Activated gamma-delta T cell (primary cell): ENCODE results near the gene CYS1.
"Not testable (repeated sequence)": the region's sequence is repeated elsewhere in the genome, so short reads cannot be mapped to it uniquely, and the experiment has no call there.

Experiments used
- DNase-seq: peaks from one replicate; lab custom pipeline; 2025; lab: John Stamatoyannopoulos, UW

CYS1 gene

GRCh38 chr2:10091889-10092244, 11.7 kb upstream of the CYS1 start:
- not testable (repeated sequence) for DNase-seq

- no peak for DNase-seq
These were observed 11.1 kb upstream of the CYS1 start for GRCh38 chr2:10091182-10091888.

DNA sequence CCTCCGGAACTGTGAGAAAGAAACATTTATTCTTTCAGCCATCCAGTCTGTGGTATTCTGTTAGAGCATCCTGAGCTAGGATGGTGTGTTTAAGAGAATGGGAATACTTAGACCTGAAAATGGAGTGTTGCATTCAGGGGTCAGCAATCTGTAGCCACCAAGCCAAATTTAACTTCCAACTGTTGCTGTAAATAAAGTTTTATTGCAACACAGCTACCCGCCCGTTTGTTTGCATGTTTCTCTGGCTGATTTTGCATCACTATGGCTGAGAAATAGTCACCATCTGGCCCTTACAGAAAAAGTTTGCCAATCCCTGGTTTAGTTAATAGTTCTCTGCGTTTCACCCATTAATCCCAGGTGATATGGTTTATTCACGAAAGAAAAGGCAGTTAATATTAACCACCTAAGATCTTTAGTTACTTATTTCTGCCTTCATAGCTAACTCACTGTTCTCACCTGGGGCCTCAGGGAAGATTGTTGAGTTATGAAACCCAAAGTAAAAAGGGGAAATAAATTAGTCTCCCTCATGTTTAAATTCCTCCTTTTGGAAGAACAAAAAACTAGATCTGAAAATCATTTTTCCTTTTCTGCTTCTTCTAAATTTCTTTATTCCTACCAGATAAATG, 9.5 kb upstream of the CYS1 start:
- no peak for DNase-seq

DNA sequence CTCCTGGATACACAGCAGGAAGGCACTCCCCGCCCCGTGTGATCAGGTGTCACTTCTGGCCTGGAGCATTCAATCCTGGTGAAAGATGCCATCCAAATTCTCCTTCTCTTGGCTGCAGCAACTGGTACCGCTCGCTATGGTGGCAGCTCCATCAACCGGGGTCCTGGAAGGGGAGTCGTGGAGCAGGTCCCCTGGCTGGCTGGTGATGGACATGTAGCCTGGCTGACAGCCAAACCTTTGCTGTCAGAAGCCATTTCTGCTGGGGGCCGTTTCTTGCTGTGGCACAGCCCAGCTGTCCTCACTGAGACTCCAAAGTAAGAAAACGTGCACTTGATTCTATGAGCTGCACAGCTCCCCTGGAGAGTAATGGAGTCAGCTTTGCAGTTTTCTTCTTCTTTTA, 7.1 kb upstream of the CYS1 start:
- DNase-seq, result no peak

GRCh38 chr2:10086950-10087349, 6.7 kb upstream of the CYS1 start:
- DNase-seq, result no peak

GRCh38 chr2:10085668-10086059, 5.5 kb upstream of the CYS1 start:
- no peak for DNase-seq

DNA sequence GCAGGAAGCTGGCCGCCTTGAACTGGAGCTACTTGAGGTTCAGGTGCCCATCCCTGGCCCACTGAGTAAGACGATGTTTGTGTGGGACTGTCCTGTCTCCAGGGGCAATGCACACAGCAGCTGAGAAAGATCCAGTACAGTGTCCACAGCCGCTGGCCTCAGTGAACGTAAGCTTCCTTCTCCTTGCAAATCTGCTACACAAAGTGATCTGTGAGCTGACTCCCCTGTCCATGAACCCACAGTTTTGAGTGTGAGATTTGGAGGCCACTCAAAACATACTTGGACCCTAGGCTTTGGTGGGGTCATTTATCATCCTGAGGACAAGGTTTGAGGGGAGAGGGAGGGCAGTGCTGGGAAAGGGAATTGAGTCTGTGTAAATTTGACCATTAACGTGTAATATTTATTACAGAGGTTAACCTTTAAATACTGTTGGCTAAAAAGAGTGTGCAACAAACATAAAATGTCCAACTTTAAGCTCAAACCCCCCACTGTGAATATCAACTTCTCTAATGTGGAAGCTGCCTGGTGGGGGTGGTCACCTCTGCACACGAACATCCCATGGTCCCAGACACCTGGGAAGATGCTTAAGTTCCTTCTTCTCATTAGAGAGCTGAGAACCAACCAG, 4.9 kb upstream of the CYS1 start:
- DNase-seq, result no peak

DNA sequence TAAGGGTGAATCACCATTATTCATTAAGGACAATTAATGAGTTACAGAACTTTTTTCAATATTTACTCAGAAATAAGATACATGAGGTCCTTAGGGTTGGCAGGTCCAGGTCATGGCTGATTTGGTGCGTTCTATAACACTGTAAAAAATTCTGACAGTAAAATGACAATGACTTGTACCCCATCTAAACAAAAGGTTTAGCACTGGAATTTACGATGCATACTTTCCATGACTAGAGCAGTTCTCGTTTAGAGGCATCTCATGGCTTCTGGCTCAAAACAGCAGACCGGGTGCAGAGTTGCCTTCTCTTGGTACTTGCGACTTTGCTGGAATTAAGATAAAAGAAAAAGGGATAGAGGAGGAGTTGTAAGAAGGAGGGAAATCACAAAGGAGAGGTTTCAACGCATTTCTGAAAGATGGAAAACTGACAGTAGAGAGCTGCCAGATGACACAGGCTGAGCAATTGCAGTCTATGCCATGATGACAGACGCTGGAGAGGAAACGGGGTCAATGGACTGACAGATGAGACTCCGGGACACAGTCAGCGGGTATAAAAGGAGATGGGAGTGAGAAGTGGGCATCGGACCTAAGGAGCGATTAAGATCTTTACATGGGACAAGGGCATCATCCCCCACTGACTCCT, 4.1 kb upstream of the CYS1 start:
- no peak for DNase-seq

DNA sequence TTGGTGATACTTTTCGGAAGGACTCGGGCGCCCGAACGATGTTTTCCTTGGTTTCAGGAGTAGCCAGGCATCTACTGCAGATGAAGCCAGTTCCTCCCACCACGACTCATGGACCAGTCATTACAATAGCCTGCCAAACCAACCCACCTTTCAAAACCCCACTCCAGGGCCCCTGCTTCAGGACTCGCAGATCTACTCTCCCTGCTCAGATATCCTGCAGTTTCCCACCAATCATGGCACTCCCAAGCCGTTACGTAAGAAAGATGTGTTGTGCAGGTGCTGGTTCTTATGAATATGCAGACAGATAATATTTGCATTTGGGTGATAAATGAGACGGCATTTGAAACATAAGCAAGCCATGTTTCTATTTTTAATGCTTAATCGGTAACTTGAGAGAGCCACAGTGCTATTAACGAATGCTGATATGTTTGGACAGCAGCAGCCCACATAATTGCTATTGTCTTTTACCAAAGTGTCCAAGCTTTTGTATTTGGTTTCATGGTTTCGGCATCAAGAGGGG, 3.5 kb upstream of the CYS1 start:
- DNase-seq, result no peak

- DNase-seq, result no peak
These were observed 2.8 kb upstream of the CYS1 start for GRCh38 chr2:10083046-10083445.

- DNase-seq, result peak; percentile 26
These were observed 509 bp upstream of the CYS1 start for GRCh38 chr2:10080536-10081304.

GRCh38 chr2:10079266-10079869, 843 bp downstream of the CYS1 start:
- no peak for DNase-seq

GRCh38 chr2:10078704-10079265, 1.4 kb downstream of the CYS1 start:
- no peak for DNase-seq

DNA sequence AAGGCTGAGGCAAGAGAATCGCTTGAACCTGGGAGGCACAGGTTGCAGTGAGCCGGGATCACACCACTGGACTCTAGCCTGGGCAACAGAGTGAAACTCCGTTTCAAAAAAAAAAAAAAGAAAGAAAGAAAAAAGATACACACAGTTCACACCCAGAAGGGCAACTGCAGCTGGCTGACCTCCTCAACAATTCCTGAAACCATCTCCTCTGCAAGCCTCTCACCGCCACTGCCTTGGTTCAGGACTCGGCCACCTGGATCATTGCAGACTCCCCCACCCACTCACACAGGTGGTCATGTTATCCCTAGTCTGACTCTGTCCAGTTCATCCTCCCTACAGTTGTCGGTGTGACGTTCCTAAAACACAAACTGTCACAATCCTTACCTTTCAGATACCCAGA, 2.2 kb downstream of the CYS1 start:
- DNase-seq, result no peak

- DNase-seq, result no peak
These were observed 3.2 kb downstream of the CYS1 start for GRCh38 chr2:10076988-10077527.

- no peak for DNase-seq
These were observed 3.7 kb downstream of the CYS1 start for GRCh38 chr2:10076511-10076910.

DNA sequence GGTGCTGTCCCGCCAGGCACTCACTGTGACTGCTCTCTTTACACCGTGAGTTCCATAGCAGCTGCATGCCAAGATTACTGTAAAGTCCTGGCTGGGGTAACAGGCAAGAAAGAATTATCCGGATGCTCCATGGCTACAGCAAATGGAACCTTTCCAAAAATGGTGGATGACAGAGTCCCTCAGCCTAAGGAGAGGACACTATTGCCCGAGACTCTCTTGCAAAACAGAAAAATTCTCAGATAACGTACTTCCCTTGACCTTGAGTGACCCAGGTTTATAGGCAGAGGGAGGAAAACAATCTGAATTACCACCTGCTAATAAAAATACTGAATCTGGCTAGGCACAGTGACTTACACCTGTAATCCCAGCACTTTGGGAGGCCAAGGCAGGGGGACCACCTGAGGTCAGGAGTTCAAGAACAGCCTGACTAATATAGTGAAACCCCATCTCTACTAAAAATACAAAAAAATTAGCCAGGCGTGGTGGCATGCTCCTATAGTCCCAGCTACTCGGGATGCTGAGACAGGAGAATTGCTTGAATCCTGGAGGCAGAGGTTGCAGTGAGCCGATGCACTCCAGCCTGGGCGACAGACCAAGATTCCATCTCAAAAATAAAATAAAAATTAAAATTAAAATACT, 4.5 kb downstream of the CYS1 start:
- no peak for DNase-seq

- no peak for DNase-seq
These were observed 5.1 kb downstream of the CYS1 start for GRCh38 chr2:10075101-10075500.

DNA sequence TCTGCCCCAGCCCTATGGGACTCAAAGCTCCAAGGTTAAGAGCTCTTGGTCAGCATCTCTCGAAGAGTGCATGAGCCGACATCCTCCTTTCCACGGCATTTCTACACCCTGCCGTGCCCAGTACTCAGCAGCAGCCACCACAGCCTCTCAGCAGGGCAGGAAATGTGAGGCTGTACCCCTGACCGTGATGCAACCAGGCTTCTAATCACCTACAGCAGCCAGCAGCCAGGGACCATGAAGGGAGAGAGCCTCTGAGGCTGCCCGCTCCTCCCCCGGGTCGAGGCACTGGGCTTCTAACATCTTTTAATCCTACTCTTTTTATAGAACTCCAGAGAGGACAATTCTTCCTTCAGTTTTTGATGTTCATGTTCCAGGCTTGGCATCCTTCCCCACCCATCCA, 6.5 kb downstream of the CYS1 start:
- no peak for DNase-seq

- no peak for DNase-seq
These were observed 7.3 kb downstream of the CYS1 start for GRCh38 chr2:10072656-10073480.
